NCI-H1417 treated with DMSO at 0.1 percent for 48 hours (cell line): Measurements from ENCODE around the gene DNAI2.

Experiments used
- DNase-seq: peaks from one replicate; lab custom pipeline; 2025; lab: John Stamatoyannopoulos, UW

The DNAI2 gene

GRCh38 chr17:74305865-74306654, 32.0 kb downstream of the DNAI2 start:
- DNase-seq = no peak

GRCh38 chr17:74307984-74308773, 34.1 kb downstream of the DNAI2 start:
- no peak for DNase-seq

- DNase-seq = no peak
Measured at GRCh38 chr17:74309902-74310301, 35.9 kb downstream of the DNAI2 start.

GRCh38 chr17:74314877-74315276, 40.8 kb downstream of the DNAI2 start:
- DNase-seq = no peak

- no peak for DNase-seq
Measured at GRCh38 chr17:74316220-74316619, 42.2 kb downstream of the DNAI2 start.

- DNase-seq = no peak
Measured at GRCh38 chr17:74317071-74317470, 43.0 kb downstream of the DNAI2 start.

GRCh38 chr17:74318391-74318790, 44.4 kb downstream of the DNAI2 start:
- no peak for DNase-seq

- no peak for DNase-seq
Measured at GRCh38 chr17:74324521-74324920, 50.5 kb downstream of the DNAI2 start.

- no peak for DNase-seq
Measured at GRCh38 chr17:74325376-74325742, 51.3 kb downstream of the DNAI2 start.

GRCh38 chr17:74325743-74326379, 51.8 kb downstream of the DNAI2 start, which contains the start of gene KIF19:
Gene KIF19, plus strand, starts transcription at chr17:74326226. Its CDS starts 124 bp downstream, at chr17:74326350.
- DNase-seq = no peak

GRCh38 chr17:74326506-74326905, 52.5 kb downstream of the DNAI2 start:
- DNase-seq = no peak

- DNase-seq = no peak
Measured at GRCh38 chr17:74328487-74328886, 54.5 kb downstream of the DNAI2 start.

GRCh38 chr17:74329378-74329777, 55.3 kb downstream of the DNAI2 start:
- DNase-seq = no peak

- DNase-seq = no peak
Measured at GRCh38 chr17:74330446-74330845, 56.4 kb downstream of the DNAI2 start.

GRCh38 chr17:74332017-74332650, 58.1 kb downstream of the DNAI2 start:
- no peak for DNase-seq

- peak; percentile 78 for DNase-seq
Measured at GRCh38 chr17:74332763-74333283, 58.8 kb downstream of the DNAI2 start.

- no peak for DNase-seq
Measured at GRCh38 chr17:74334393-74335039, 60.5 kb downstream of the DNAI2 start.

GRCh38 chr17:74335529-74336062, 61.6 kb downstream of the DNAI2 start:
- DNase-seq = no peak

- no peak for DNase-seq
Measured at GRCh38 chr17:74336307-74336706, 62.3 kb downstream of the DNAI2 start.

- no peak for DNase-seq
Measured at GRCh38 chr17:74337834-74338500, 63.9 kb downstream of the DNAI2 start.
